CD4-positive, alpha-beta T cell treated with Interleukin-6 for 4 hours (primary cell): ENCODE measurements around the gene KLRF2.
A peak's percentile ranks its signal among the peaks of the same experiment; 100 is the strongest.

ENCODE experiments used
- DNase-seq: peaks from one replicate; pipeline ENCODE4 v3.0.0-alpha.2; 2020; ENCODE audit warnings: mixed read lengths

Gene KLRF2

GRCh38 chr12:9940375-9940774 lies 59.1 kb downstream of the KLRF2 start:
- DNase-seq, result peak; percentile 15

GRCh38 chr12:9941838-9942237 lies 60.5 kb downstream of the KLRF2 start:
- no peak for DNase-seq

- peak; percentile 14 for DNase-seq
Measured at GRCh38 chr12:9943240-9943639, 62.0 kb downstream of the KLRF2 start.

- no peak for DNase-seq
Measured at GRCh38 chr12:9944391-9944790, 63.1 kb downstream of the KLRF2 start.
